ENCODE measurements around the gene SLC1A5. TPM values are rescaled to one million over a fixed set of nuclear protein-coding genes. Genes with fewer than 3 reads are reported as not detected.
"Not testable (repeated sequence)": the region's sequence is repeated elsewhere in the genome, so short reads cannot be mapped to it uniquely, and the experiment has no call there.

Gene SLC1A5
- total RNA-seq, 1 experiment from 2014 or later, result 239 TPM

DNA sequence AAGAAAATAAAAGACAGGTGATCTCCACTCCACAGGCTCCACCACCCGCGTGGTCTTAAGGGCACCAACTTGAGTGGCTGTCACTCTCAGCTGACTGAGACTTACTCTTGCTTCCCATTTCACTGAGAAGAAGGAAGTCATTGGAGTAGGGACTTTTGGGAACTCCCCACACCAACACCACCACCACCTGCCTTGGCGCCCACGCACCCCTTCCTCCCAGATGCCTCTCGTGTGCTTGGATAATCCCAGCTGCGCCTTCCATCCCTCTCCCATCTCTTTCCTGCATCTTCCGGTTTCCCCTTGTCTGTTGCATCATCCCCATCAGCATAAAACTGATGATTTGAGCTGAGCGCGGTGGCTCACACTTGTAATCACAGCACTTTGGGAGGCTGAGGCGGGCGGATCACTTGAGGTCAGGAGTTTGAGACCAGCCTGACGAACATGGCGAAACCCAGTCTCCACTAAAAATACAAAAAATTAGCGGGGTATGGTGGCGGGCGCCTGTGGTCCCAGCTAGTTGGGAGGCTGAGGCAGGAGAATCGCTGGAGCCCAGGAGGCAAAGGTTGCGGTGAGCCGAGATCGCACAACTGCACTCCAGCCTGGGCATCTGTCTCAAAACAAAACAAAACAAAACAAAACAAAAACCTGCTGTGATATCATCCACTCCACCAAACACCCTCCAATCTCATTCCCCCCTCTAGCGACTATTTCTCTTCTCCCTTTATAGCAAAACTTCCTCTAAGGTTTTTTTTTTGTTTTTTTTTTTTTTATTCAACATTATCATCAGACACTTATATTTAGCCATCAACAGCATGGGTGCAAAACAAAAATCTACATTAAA is 36.7 kb upstream of the SLC1A5 start (continued):
- TF ChIP-seq, protein P1, sequence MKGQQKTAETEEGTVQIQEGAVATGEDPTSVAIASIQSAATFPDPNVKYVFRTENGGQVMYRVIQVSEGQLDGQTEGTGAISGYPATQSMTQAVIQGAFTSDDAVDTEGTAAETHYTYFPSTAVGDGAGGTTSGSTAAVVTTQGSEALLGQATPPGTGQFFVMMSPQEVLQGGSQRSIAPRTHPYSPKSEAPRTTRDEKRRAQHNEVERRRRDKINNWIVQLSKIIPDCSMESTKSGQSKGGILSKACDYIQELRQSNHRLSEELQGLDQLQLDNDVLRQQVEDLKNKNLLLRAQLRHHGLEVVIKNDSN (CRISPR knock-in tag; IDR thresholded peaks at IDR 0.05), result no peak
- TF ChIP-seq NR3C1 (CRISPR knock-in tag; conservative IDR thresholded peaks at IDR 0.05; ENCODE audit: low read depth), result no peak

DNA sequence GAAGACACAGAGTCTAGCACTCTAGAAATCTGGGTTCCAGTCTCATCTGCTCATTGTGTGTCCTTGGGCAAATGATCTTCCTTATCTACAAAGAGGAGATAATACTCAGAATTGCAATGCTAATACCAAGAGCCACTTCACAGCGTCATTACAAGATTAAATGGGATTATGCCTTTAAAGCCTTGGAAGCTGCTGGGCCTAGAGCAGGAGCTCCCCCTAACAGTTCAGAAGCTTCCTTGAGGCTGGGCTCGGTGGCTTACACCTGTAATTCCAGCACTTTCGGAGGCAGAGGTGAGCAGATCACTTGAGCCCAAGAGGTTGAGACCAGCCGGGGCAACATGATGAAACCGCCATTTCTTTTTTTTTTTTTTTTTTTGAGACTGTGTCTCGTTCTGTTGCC is 34.7 kb upstream of the SLC1A5 start:
- TF ChIP-seq, protein P2, sequence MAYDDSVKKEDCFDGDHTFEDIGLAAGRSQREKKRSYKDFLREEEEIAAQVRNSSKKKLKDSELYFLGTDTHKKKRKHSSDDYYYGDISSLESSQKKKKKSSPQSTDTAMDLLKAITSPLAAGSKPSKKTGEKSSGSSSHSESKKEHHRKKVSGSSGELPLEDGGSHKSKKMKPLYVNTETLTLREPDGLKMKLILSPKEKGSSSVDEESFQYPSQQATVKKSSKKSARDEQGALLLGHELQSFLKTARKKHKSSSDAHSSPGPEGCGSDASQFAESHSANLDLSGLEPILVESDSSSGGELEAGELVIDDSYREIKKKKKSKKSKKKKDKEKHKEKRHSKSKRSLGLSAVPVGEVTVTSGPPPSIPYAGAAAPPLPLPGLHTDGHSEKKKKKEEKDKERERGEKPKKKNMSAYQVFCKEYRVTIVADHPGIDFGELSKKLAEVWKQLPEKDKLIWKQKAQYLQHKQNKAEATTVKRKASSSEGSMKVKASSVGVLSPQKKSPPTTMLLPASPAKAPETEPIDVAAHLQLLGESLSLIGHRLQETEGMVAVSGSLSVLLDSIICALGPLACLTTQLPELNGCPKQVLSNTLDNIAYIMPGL (CRISPR knock-in tag; IDR thresholded peaks at IDR 0.05), result no peak
- TF ChIP-seq, protein P3, sequence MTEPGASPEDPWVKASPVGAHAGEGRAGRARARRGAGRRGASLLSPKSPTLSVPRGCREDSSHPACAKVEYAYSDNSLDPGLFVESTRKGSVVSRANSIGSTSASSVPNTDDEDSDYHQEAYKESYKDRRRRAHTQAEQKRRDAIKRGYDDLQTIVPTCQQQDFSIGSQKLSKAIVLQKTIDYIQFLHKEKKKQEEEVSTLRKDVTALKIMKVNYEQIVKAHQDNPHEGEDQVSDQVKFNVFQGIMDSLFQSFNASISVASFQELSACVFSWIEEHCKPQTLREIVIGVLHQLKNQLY (CRISPR knock-in tag; IDR thresholded peaks at IDR 0.05), result no peak
- no peak for TF ChIP-seq ZNF416 (CRISPR knock-in tag; IDR thresholded peaks at IDR 0.05)
- no peak for TF ChIP-seq FOXP1 (CRISPR knock-in tag; IDR thresholded peaks at IDR 0.05; ENCODE audit: borderline replicate concordance)
- TF ChIP-seq, protein P4, sequence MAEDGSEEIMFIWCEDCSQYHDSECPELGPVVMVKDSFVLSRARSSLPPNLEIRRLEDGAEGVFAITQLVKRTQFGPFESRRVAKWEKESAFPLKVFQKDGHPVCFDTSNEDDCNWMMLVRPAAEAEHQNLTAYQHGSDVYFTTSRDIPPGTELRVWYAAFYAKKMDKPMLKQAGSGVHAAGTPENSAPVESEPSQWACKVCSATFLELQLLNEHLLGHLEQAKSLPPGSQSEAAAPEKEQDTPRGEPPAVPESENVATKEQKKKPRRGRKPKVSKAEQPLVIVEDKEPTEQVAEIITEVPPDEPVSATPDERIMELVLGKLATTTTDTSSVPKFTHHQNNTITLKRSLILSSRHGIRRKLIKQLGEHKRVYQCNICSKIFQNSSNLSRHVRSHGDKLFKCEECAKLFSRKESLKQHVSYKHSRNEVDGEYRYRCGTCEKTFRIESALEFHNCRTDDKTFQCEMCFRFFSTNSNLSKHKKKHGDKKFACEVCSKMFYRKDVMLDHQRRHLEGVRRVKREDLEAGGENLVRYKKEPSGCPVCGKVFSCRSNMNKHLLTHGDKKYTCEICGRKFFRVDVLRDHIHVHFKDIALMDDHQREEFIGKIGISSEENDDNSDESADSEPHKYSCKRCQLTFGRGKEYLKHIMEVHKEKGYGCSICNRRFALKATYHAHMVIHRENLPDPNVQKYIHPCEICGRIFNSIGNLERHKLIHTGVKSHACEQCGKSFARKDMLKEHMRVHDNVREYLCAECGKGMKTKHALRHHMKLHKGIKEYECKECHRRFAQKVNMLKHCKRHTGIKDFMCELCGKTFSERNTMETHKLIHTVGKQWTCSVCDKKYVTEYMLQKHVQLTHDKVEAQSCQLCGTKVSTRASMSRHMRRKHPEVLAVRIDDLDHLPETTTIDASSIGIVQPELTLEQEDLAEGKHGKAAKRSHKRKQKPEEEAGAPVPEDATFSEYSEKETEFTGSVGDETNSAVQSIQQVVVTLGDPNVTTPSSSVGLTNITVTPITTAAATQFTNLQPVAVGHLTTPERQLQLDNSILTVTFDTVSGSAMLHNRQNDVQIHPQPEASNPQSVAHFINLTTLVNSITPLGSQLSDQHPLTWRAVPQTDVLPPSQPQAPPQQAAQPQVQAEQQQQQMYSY (CRISPR knock-in tag; IDR thresholded peaks at IDR 0.05), result no peak
- no peak for TF ChIP-seq SP1 (CRISPR knock-in tag; conservative IDR thresholded peaks at IDR 0.05)
- TF ChIP-seq, protein P5, sequence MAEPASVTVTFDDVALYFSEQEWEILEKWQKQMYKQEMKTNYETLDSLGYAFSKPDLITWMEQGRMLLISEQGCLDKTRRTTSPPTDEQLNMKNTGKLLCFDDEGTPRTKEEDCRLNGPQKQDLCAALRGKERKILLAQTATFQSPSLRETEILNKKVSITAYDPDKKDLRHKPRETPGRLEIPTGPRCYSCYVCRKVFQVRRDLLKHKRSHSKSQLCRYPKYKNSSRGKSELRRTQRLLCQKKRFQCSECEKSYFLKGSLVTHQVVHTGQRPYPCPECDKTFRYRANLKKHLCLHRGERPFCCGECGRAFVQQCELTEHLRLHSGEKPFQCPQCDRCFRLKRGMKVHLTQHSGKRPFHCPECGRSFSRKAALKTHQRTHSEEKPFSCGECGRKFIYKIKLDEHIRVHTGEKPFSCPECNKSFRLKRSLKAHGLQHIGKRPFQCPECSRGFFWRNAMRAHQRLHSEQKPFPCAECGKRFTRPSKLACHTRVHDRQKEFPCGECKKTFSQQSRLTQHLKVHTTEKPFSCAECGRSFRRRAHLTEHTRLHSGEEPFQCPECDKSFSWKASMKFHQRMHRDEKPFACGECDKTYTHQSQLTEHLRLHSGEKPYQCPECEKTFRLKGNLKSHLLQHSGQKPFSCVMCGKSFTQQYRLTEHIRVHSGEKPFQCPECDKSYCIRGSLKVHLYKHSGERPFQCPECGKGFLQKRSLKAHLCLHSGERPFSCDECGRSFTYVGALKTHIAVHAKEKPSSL (CRISPR knock-in tag; conservative IDR thresholded peaks at IDR 0.05), result no peak

DNA sequence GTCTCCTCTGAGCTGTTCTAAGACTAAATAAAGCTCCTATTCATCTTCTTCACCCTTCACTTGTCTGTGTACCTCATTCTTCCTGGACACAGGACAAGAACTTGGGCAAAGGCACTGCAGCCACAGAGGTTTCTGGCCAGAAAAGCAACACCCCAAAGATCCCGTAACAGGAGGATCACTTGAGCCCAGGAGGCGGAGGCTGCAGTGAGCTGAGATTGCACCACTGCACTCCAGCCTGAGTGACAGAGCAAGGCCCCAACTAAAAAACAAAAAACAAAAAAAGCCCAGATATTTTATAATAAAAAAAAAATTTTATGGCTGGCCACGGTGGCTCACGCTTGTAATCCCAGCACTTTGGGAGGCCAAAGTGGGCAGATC is 34.0 kb upstream of the SLC1A5 start:
- H3K36me3 Mint-ChIP-seq; DNase-seq (ENCODE audit: low spot score); H3K9me3 Mint-ChIP-seq; ATAC-seq; H3K4me3 Mint-ChIP-seq; H3K27ac Mint-ChIP-seq; H3K27me3 Mint-ChIP-seq (ENCODE audit: low read depth); POLR2A ChIA-PET: not testable (repeated sequence)
- CTCF ChIA-PET, result interaction anchor here (0.8 to 1.8 kb wide), 3 partner anchors 18 to 55 kb away, joined by 3 to 7 read pairs (median 4); partner anchors contain the start of gene SLC1A5
- H3K4me1 Mint-ChIP-seq, result peaks cover 11% of the 10 kb centered on the region

More for the DNA sequence above, 34.7 kb upstream of the SLC1A5 start:
- no peak overlapping the region for H3K27ac Mint-ChIP-seq
- no peaks in the 10 kb centered on the region for H3K27me3 Mint-ChIP-seq (ENCODE audit: low read depth)
- H3K9me3 Mint-ChIP-seq, result 0 out of 2 replicates have a peak, but pooled peaks cover 4% of the 10 kb centered on the region
- peaks cover 11% of the 10 kb centered on the region for H3K4me1 Mint-ChIP-seq
- H3K36me3 Mint-ChIP-seq, result no peaks in the 10 kb centered on the region
- ChIA-PET POLR2A (interaction anchor here (0.7 kb wide), 1 partner anchor 65 kb away, joined by 5 read pairs; no protein-coding TSS in a partner anchor), CTCF (interaction anchor here (1.2 kb wide), 1 partner anchor 18 kb away, joined by 7 read pairs; no protein-coding TSS in a partner anchor)
- ATAC-seq (no peak), DNase-seq (ENCODE audit: low spot score) (no peak)
- no peak overlapping the region for H3K4me3 Mint-ChIP-seq
